HEK293 (cell line): ENCODE data around the gene TMEM123.

Source experiments
- CTCF ChIP-seq: fragments of 450-650 bp; formaldehyde crosslinking; IDR thresholded peaks from 2 replicates; pipeline ENCODE4 v1.5.1; 2016; ENCODE audit warnings: missing biosample characterization, missing genetic modification characterization
- GLI4 ChIP-seq: fragments of 450-650 bp; formaldehyde crosslinking; IDR thresholded peaks from 2 replicates; pipeline ENCODE4 v1.5.1; 2016; ENCODE audit warnings: missing biosample characterization, missing genetic modification characterization
- PATZ1 ChIP-seq: fragments of 450-650 bp; formaldehyde crosslinking; IDR thresholded peaks from 2 replicates; pipeline ENCODE4 v1.5.1; 2016; ENCODE audit warnings: missing biosample characterization, missing genetic modification characterization
- ZBTB11 ChIP-seq: fragments of 450-650 bp; formaldehyde crosslinking; conservative IDR thresholded peaks from 2 replicates; pipeline ENCODE4 v1.5.1; 2016; ENCODE audit warnings: low read depth, missing biosample characterization, missing genetic modification characterization
- ZNF112 ChIP-seq: fragments of 450-650 bp; formaldehyde crosslinking; IDR thresholded peaks from 2 replicates; pipeline ENCODE4 v1.5.0; 2017; ENCODE audit warnings: missing biosample characterization, missing genetic modification characterization
- ZNF274 ChIP-seq, 2 experiments: fragments of 200-500 bp in 1 of 2; fragments of 450-650 bp in 1 of 2; sonication (Bioruptor generic) in 1 of 2; formaldehyde crosslinking in 1 of 2; IDR thresholded peaks; 2 replicates each; pipeline versions ENCODE4 v1.5.1 to v1.6.1; 2014 to 2016; ENCODE audit warnings: borderline replicate concordance in 1 of 2, inconsistent platforms in 1 of 2, low read length in 1 of 2, missing biosample characterization in 1 of 2, missing genetic modification characterization in 1 of 2
- ZNF311 ChIP-seq: fragments of 450-650 bp; formaldehyde crosslinking; IDR thresholded peaks from 2 replicates; pipeline ENCODE4 v1.5.1; 2017; ENCODE audit warnings: missing biosample characterization, missing genetic modification characterization, borderline replicate concordance
- ZNF544 ChIP-seq: fragments of 450-650 bp; formaldehyde crosslinking; IDR thresholded peaks from 2 replicates; pipeline ENCODE4 v1.5.0; 2017; ENCODE audit warnings: missing biosample characterization, missing genetic modification characterization
- ZNF747 ChIP-seq: fragments of 450-650 bp; formaldehyde crosslinking; IDR thresholded peaks from 2 replicates; pipeline ENCODE4 v1.5.1; 2016; ENCODE audit warnings: missing biosample characterization, missing genetic modification characterization
- ZNF830 ChIP-seq: fragments of 450-650 bp; IDR thresholded peaks from 2 replicates; pipeline ENCODE4 v1.5.0; 2018; ENCODE audit warnings: missing biosample characterization, missing genetic modification characterization, low read depth, mild to moderate bottlenecking, moderate library complexity
- ZSCAN18 ChIP-seq: fragments of 450-650 bp; formaldehyde crosslinking; IDR thresholded peaks from 2 replicates; pipeline ENCODE4 v1.5.1; 2016; ENCODE audit warnings: missing biosample characterization, missing genetic modification characterization

- TF ChIP-seq ZNF747 (tag by site-specific recombination) (no peak), CTCF (tag by site-specific recombination) (no peak), ZNF311 (tag by site-specific recombination) (no peak), ZNF112 (tag by site-specific recombination) (no peak), ZNF274 (IDR thresholded peaks at IDR 0.05; ENCODE audit: low read length) (no peak), ZNF274 (tag by site-specific recombination; IDR thresholded peaks at IDR 0.05; ENCODE audit: borderline replicate concordance) (no peak), ZNF830 (tag by site-specific recombination) (no peak), ZBTB11 (tag by site-specific recombination) (no peak), PATZ1 (no peak), ZSCAN18 (no peak), ZNF544 (tag by site-specific recombination) (no peak), GLI4 (tag by site-specific recombination) (no peak)
Measured at GRCh38 chr11:102389253-102389652, 63.3 kb downstream of the TMEM123 start.
